HepG2 (cell line): ENCODE measurements around the gene NAT9. TPM values are rescaled to one million over a fixed set of nuclear protein-coding genes. Genes with fewer than 3 reads are reported as not detected.

ENCODE experiments used
- ATAC-seq: fragments of 200-7000 bp; cut with Tn5 transposase; 3 replicates; pipeline ENCODE4 v1.9.1; 2020; ENCODE audit warnings: mild to moderate bottlenecking, moderate library complexity
- BruUV-seq: library from RNA; stranded (reverse); fragments of 400-500 nt; replicated peaks from 2 replicates; lab custom pipeline; 2021; lab: Mats Ljungman, UMichigan
- CTCF ChIA-PET: fragments of 300-600 bp; formaldehyde crosslinking; extraction: SDS; loops from one replicate; lab custom pipeline; 2021; ENCODE audit warnings: low total read pairs, inconsistent platforms, low intra/inter-chr PET ratio; lab: Yijun Ruan, JAX
- POLR2A ChIA-PET: fragments of 350-600 bp; sonication (Branson Sonifier 250); formaldehyde crosslinking; loops from one replicate; lab custom pipeline; 2020; ENCODE audit warnings: antibody characterized with exemption, inconsistent platforms; lab: Yijun Ruan, JAX
- DNase-seq: peaks from one replicate; pipeline ENCODE4 v3.0.0-alpha.2; 2015; ENCODE audit warnings: low spot score
- FAIRE-seq: peaks from 3 replicates; lab custom pipeline; 2011; peaks lifted over from hg19 to GRCh38; lab: Jason Lieb, UNC
- H2AFZ ChIP-seq: one replicate; pipeline ENCODE4 v1.6.1; 2011; ENCODE audit warnings: low read length, inconsistent platforms
- H3K27ac ChIP-seq: fragments of 300-600 bp; 3 replicates; pipeline ENCODE4 v1.8.0; 2011; ENCODE audit warnings: mixed run types, mild to moderate bottlenecking, mixed read lengths, low read length, inconsistent platforms; ENCODE audit not compliant: insufficient read depth; ENCODE audit errors: extremely low read length
- H3K27me3 ChIP-seq, 2 experiments: fragments of 200-600 bp in 1 of 2; 2 replicates in 1 of 2; 3 replicates in 1 of 2; pipeline versions ENCODE4 v1.6.0 to v1.8.0; 2011; ENCODE audit warnings: low read length in 2 of 2, mild to moderate bottlenecking in 2 of 2, moderate library complexity in 2 of 2, inconsistent platforms in 1 of 2; ENCODE audit not compliant: insufficient read depth in 2 of 2, control insufficient read depth in 1 of 2
- H3K36me3 ChIP-seq, 2 experiments: fragments of 200-600 bp in 1 of 2; replicated peaks in 1 of 2; 2 replicates in 1 of 2; 3 replicates in 1 of 2; pipeline versions ENCODE4 v1.5.1 to v1.8.0; 2011; ENCODE audit warnings: low read length in 2 of 2, inconsistent platforms in 1 of 2; ENCODE audit not compliant: insufficient read depth in 2 of 2, control insufficient read depth in 1 of 2
- H3K4me1 ChIP-seq: 2 replicates; pipeline ENCODE4 v1.5.1; 2012; ENCODE audit warnings: low read length, inconsistent platforms; ENCODE audit not compliant: insufficient read depth
- H3K4me2 ChIP-seq: 2 replicates; pipeline ENCODE4 v1.6.0; 2011; ENCODE audit warnings: low read depth, low read length, inconsistent platforms
- H3K4me3 ChIP-seq, 3 experiments: fragments of 200-600 bp in 1 of 3; sonication (generic), shearing (Covaris generic) in 1 of 3; replicated peaks in 1 of 3; 2 replicates each; pipeline ENCODE4 v1.5.1; 2011 to 2016; ENCODE audit warnings: low read length in 3 of 3, inconsistent platforms in 2 of 3, low read depth in 2 of 3, mild to moderate bottlenecking in 2 of 3, control low read depth in 1 of 3, mixed read lengths in 1 of 3; ENCODE audit not compliant: insufficient read depth in 1 of 3
- H3K79me2 ChIP-seq: one replicate; pipeline ENCODE4 v1.6.1; 2011; ENCODE audit warnings: low read length, inconsistent platforms; ENCODE audit not compliant: insufficient read depth
- H3K9ac ChIP-seq: 2 replicates; pipeline ENCODE4 v1.6.0; 2011; ENCODE audit warnings: mild to moderate bottlenecking, low read depth, low read length, inconsistent platforms; ENCODE audit not compliant: insufficient read depth
- H3K9me3 ChIP-seq: 2 replicates; pipeline ENCODE4 v1.5.1; 2012; ENCODE audit warnings: mild to moderate bottlenecking, low read length
- H4K20me1 ChIP-seq: 2 replicates; pipeline ENCODE4 v1.6.0; 2011; ENCODE audit warnings: inconsistent platforms, mild to moderate bottlenecking, low read length, moderate library complexity; ENCODE audit not compliant: insufficient read depth
- CCDC6 ChIP-seq: sonication (generic); formaldehyde crosslinking; IDR thresholded peaks from 2 replicates; pipeline ENCODE4 v1.8.1; 2022; ENCODE audit warnings: mild to moderate bottlenecking, missing genetic modification reagents, moderate library complexity
- HCFC1 ChIP-seq: fragments of 150-350 bp; IDR thresholded peaks from 2 replicates; pipeline ENCODE4 v1.6.1; 2014; ENCODE audit warnings: low read depth, low read length
- HIC2 ChIP-seq: sonication (generic); formaldehyde crosslinking; IDR thresholded peaks from 2 replicates; pipeline ENCODE4 v1.9.0; 2022; ENCODE audit warnings: low read depth, missing genetic modification reagents
- KLF11 ChIP-seq: IDR thresholded peaks from 2 replicates; pipeline ENCODE4 v1.6.1; 2016; ENCODE audit warnings: missing compliant biosample characterization
- LCORL ChIP-seq, 2 experiments: fragments of 450-650 bp in 1 of 2; sonication (generic) in 1 of 2; formaldehyde crosslinking in 1 of 2; IDR thresholded peaks; 2 replicates each; pipeline versions ENCODE4 v1.5.0 to v1.6.1; 2017 to 2020; ENCODE audit warnings: antibody characterized with exemption in 1 of 2, missing genetic modification reagents in 1 of 2
- MIXL1 ChIP-seq: IDR thresholded peaks from 2 replicates; pipeline ENCODE4 v1.6.1; 2016
- NCOR1 ChIP-seq: fragments of 200-600 bp; sonication (generic); IDR thresholded peaks from 2 replicates; pipeline ENCODE4 v1.7.0; 2017; ENCODE audit warnings: antibody characterized with exemption, low read length, borderline replicate concordance
- NONO ChIP-seq, 2 experiments: fragments of 450-650 bp in 1 of 2; sonication (generic) in 1 of 2; formaldehyde crosslinking in 1 of 2; IDR thresholded peaks in 1 of 2; conservative IDR thresholded peaks in 1 of 2; 2 replicates each; pipeline versions ENCODE4 v1.6.1 to v1.8.0; 2017 to 2022; ENCODE audit warnings: mild to moderate bottlenecking in 1 of 2, missing genetic modification reagents in 1 of 2, moderate library complexity in 1 of 2
- RAD21 ChIP-seq: fragments of 450-650 bp; formaldehyde crosslinking; IDR thresholded peaks from 2 replicates; pipeline ENCODE4 v1.5.0; 2020; ENCODE audit warnings: mild to moderate bottlenecking
- SMC3 ChIP-seq: IDR thresholded peaks from 2 replicates; pipeline ENCODE4 v1.6.1; 2011; ENCODE audit warnings: low read length, improper control_type of control experiment
- SNAPC5 ChIP-seq: sonication (generic); formaldehyde crosslinking; IDR thresholded peaks from 2 replicates; pipeline ENCODE4 v1.8.1; 2023; ENCODE audit warnings: mild to moderate bottlenecking, missing genetic modification reagents, borderline replicate concordance
- SNRNP70 ChIP-seq: fragments of 200-400 bp; formaldehyde crosslinking; IDR thresholded peaks from 2 replicates; pipeline ENCODE4 v1.6.1; 2017; ENCODE audit warnings: mild to moderate bottlenecking, low read depth, low read length, moderate library complexity
- STAG1 ChIP-seq: sonication (generic); formaldehyde crosslinking; IDR thresholded peaks from 2 replicates; pipeline ENCODE4 v1.4.0; 2020; ENCODE audit warnings: missing genetic modification reagents
- THAP9 ChIP-seq: sonication (generic); formaldehyde crosslinking; IDR thresholded peaks from 2 replicates; pipeline ENCODE4; 2020; ENCODE audit warnings: missing genetic modification reagents, mild to moderate bottlenecking, borderline replicate concordance
- ZNF75D ChIP-seq: sonication (generic); formaldehyde crosslinking; IDR thresholded peaks from 2 replicates; pipeline ENCODE4 v1.8.1; 2023; ENCODE audit warnings: missing genetic modification reagents, mild to moderate bottlenecking, borderline replicate concordance
- WGBS: methylation state at CpG from one replicate; pipeline ENCODE4 v1.1.6; 2017; ENCODE audit warnings: low lambda C conversion rate; 5-methylcytosine and 5-hydroxymethylcytosine counted together
- in situ Hi-C: cut with HindIII; loops from 2 replicates; pipeline ENCODE4 v1.10.0; 2017; ENCODE audit warnings: low pct_unique_long_range_greater_than_20kb; ENCODE audit not compliant: extremely low pct_ligation_motif_present
- intact Hi-C: fragments of 100-400 bp; cut with micrococcal nuclease; formaldehyde crosslinking; loops from one replicate; pipeline ENCODE4 v1.10.0; 2022; ENCODE audit not compliant: unreplicated experiment
- polyA plus RNA-seq, 8 experiments: library from polyadenylated mRNA; depleted of rRNA in 3 of 8; stranded (reverse) in 7 of 8; unstranded in 1 of 8; fragments of >200 nt; fragmentation: Illumina TruSeq in 4 of 8; extraction: Trizol in 4 of 8; gene quantifications; 2 replicates each; pipeline versions ENCODE4 v1.2.1 to v1.2.3, GENCODE V29; 2011 to 2016; ENCODE audit warnings: low read depth in 4 of 8, missing spikeins in 1 of 8, mixed read lengths in 1 of 8; ENCODE audit not compliant: insufficient read depth in 1 of 8
- total RNA-seq, 5 experiments: library from RNA; depleted of rRNA; stranded (reverse); fragments of >200 nt; fragmentation: Illumina TruSeq; extraction: Trizol; gene quantifications; 2 replicates each; pipeline ENCODE4 v1.2.3, GENCODE V29; 2016; ENCODE audit warnings: low read depth in 1 of 5

Gene NAT9
- total and polyA plus RNA-seq, 2 of the 13 experiments (the other 11 are each of a cell fraction or from before 2014, with no cell fraction given) = 39.7 to 44.2 TPM

- no peak for TF ChIP-seq CCDC6 (CRISPR knock-in tag)
These were observed 9.8 kb upstream of the NAT9 start (continued) for GRCh38 chr17:74785981-74786360.

GRCh38 chr17:74785096-74785980 is 9.2 kb upstream of the NAT9 start:
- Histone ChIP-seq H3K9me3 (no peaks in the 10 kb centered on the region), H3K9ac (no peak overlapping the region), H3K4me3 (no peak overlapping the region), H3K4me2 (no peak overlapping the region), H3K27me3 (no peaks in the 10 kb centered on the region), H2AFZ (no peak overlapping the region), H3K36me3 (peaks cover under 1 to 12% of the 10 kb centered on the region in 2 experiments; a peak in 4 of 5 replicates), H4K20me1 (no peaks in the 10 kb centered on the region), H3K27ac (no peak overlapping the region), H3K79me2 (no peaks in the 10 kb centered on the region), H3K4me1 (no peaks in the 10 kb centered on the region)
- intact Hi-C loops = no loop called here
- WGBS = 91% methylated on average over 15 of the region's 21 CpGs
- FAIRE-seq (no peak), DNase-seq (no peak), ATAC-seq (peak; percentile 49)
- in situ Hi-C loops = no loop called here
- BruUV-seq = no TSS peak
- ChIA-PET POLR2A (no interaction called here), CTCF (interaction anchor here (1.2 to 1.8 kb wide), 2 partner anchors 37 to 40 kb away, joined by 3 to 7 read pairs; partner anchors contain the start of gene NHERF1)
- no peak for TF ChIP-seq THAP9
- TF ChIP-seq LCORL (IDR thresholded peaks at IDR 0.05) = no peak
- TF ChIP-seq LCORL (CRISPR knock-in tag; IDR thresholded peaks at IDR 0.05) = no peak
- TF ChIP-seq STAG1 (CRISPR knock-in tag) = peak; percentile 42
- no peak for TF ChIP-seq KLF11 (CRISPR knock-in tag)
- TF ChIP-seq MIXL1 (CRISPR knock-in tag) = no peak
- no peak for TF ChIP-seq SNRNP70
- TF ChIP-seq HIC2 (CRISPR knock-in tag) = no peak
- no peak for TF ChIP-seq NONO (IDR thresholded peaks at IDR 0.05)
- TF ChIP-seq NONO (CRISPR knock-in tag; conservative IDR thresholded peaks at IDR 0.05) = no peak
- no peak for TF ChIP-seq ZNF75D (CRISPR knock-in tag)
- no peak for TF ChIP-seq NCOR1
- peak; percentile 30; the same call in 1 of the 2 replicates for TF ChIP-seq SMC3
- no peak for TF ChIP-seq SNAPC5 (CRISPR knock-in tag)
- TF ChIP-seq RAD21 (CRISPR knock-in tag) = 0 out of 2 replicates have a peak, but pooled peaks have one; percentile 14
- TF ChIP-seq HCFC1 = no peak
